ENCODE measurements around the gene CSNK1G1. TPM values are rescaled to one million over a fixed set of nuclear protein-coding genes. Genes with fewer than 3 reads are reported as not detected.

The CSNK1G1 gene
- total RNA-seq, 1 experiment from 2014 or later: 27.4 TPM

DNA sequence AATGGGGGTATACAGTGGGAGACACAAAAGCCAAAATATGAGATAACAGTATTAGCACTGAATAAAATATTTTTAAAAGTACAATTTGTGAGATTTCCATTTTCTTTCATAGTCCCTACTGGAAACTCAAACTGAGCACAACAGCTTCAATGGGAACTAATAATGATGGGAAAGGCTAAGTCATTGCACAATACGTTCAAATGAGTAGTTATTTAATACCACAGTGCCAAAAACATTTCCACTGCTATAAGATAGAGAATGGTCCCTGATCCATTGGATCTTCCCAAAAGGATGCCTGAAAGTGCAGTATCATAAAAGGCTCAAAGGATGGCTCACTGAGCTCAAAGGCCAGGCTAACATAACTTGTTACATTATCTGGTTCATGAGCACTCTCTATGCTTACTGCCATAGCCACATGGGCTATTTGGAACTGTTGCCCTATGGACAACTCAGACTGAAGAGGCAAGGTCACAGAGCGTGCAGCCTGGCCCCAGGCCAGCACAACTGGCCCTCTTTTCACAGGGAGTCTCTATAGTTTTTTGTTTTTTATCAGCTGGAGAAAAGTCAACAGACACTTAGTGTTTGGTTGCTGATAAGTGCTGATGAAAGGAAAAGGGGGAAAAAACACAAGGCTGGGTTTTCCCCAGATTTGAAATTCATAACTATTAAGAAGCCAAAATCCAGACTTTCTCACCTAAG is 139.1 kb downstream of the CSNK1G1 start:
- Histone ChIP-seq H3K27ac (ENCODE audit: low read depth, low read length, poor library complexity, severe bottlenecking) (no peak overlapping the region), H3K9me3 (ENCODE audit: low read depth, low read length, poor library complexity, severe bottlenecking) (no peaks in the 10 kb centered on the region), H3K27me3 (replicated peaks; ENCODE audit: insufficient read depth, low read depth, low read length, poor library complexity) (no peaks in the 10 kb centered on the region), H3K4me1 (ENCODE audit: insufficient read depth, low read length, poor library complexity, severe bottlenecking) (peaks cover 8% of the 10 kb centered on the region), H3K36me3 (ENCODE audit: insufficient read depth, low read length, poor library complexity, severe bottlenecking) (peaks cover 10% of the 10 kb centered on the region), H3K4me3 (ENCODE audit: low read depth, low read length, poor library complexity, severe bottlenecking) (no peak overlapping the region)
- CTCF ChIA-PET: no interaction called here
- POLR2A ChIA-PET (ENCODE audit: low non-redundant PET): no interaction called here
- intact Hi-C loops (cut with micrococcal nuclease; ENCODE audit: unreplicated experiment): loop anchor here (10.0 kb wide), 1 partner anchor 468 kb away; no protein-coding TSS in a partner anchor
- no TSS peak for BruUV-seq (replicated peaks)
- DNase-seq (ENCODE audit: low spot score): no peak
- TF ChIP-seq, protein P1, sequence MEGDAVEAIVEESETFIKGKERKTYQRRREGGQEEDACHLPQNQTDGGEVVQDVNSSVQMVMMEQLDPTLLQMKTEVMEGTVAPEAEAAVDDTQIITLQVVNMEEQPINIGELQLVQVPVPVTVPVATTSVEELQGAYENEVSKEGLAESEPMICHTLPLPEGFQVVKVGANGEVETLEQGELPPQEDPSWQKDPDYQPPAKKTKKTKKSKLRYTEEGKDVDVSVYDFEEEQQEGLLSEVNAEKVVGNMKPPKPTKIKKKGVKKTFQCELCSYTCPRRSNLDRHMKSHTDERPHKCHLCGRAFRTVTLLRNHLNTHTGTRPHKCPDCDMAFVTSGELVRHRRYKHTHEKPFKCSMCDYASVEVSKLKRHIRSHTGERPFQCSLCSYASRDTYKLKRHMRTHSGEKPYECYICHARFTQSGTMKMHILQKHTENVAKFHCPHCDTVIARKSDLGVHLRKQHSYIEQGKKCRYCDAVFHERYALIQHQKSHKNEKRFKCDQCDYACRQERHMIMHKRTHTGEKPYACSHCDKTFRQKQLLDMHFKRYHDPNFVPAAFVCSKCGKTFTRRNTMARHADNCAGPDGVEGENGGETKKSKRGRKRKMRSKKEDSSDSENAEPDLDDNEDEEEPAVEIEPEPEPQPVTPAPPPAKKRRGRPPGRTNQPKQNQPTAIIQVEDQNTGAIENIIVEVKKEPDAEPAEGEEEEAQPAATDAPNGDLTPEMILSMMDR (conservative IDR thresholded peaks at IDR 0.05; ENCODE audit: low read depth, low read length): no peak
- TF ChIP-seq EZH2 (IDR thresholded peaks at IDR 0.05; ENCODE audit: borderline replicate concordance, low read depth, low read length, poor library complexity, severe bottlenecking): no peak

DNA sequence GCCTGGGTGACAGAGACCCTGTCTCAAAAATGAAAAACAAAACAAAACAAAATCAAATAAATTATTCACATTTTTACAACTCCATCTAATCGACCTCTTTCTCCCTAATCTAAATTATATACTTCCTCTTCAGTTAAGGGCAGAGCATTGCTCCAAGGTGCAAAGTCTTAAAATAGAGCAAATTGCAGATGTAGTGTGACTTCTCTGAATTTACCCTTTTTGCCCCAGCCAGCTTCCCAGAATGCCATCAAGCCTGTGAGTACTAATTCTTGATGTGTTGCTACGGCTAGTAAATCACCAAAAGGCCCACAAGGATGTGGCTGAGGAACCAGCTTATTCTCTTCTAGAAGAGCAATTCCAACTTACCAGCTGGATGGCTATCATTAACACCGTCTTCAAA is 139.8 kb downstream of the CSNK1G1 start:
- Histone ChIP-seq H3K36me3 (ENCODE audit: insufficient read depth, low read length, poor library complexity, severe bottlenecking) (peaks cover 10% of the 10 kb centered on the region), H3K27me3 (replicated peaks; ENCODE audit: insufficient read depth, low read depth, low read length, poor library complexity) (no peaks in the 10 kb centered on the region), H3K27ac (ENCODE audit: low read depth, low read length, poor library complexity, severe bottlenecking) (no peak overlapping the region), H3K4me3 (ENCODE audit: low read depth, low read length, poor library complexity, severe bottlenecking) (no peak overlapping the region), H3K9me3 (ENCODE audit: low read depth, low read length, poor library complexity, severe bottlenecking) (no peaks in the 10 kb centered on the region), H3K4me1 (ENCODE audit: insufficient read depth, low read length, poor library complexity, severe bottlenecking) (peaks cover 8% of the 10 kb centered on the region)
- POLR2A ChIA-PET (ENCODE audit: low non-redundant PET): interaction anchor here (0.6 kb wide), 1 partner anchor 55 kb away, joined by 4 read pairs; no protein-coding TSS in a partner anchor
- DNase-seq (ENCODE audit: low spot score): no peak
- BruUV-seq (replicated peaks): no TSS peak
- intact Hi-C loops (cut with micrococcal nuclease; ENCODE audit: unreplicated experiment): loop anchor here (10.0 kb wide), 1 partner anchor 469 kb away; no protein-coding TSS in a partner anchor
- CTCF ChIA-PET: no interaction called here
- TF ChIP-seq EZH2 (IDR thresholded peaks at IDR 0.05; ENCODE audit: borderline replicate concordance, low read depth, low read length, poor library complexity, severe bottlenecking): no peak
- TF ChIP-seq, protein P1 (conservative IDR thresholded peaks at IDR 0.05; ENCODE audit: low read depth, low read length): no peak

DNA sequence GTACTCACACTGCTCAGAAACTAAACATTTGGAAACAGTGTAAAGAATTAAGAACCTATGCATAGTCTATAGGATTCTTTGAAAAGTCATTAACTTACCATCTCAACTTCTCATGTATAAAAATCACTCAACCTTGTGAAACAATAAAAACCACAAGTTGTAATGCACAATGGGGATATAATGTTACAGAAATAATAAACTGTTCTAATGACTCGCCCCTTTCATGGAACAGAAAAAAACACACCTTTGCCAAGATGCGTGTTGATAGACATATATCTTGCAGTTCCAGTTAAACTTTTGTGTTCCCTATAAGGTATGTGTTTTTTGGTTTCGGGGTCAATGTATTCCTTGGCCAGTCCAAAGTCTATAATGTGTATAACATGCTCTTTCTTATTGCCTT is 142.3 kb downstream of the CSNK1G1 start:
- ChIA-PET CTCF (interaction anchor here (0.6 kb wide), 1 partner anchor 389 kb away, joined by 5 read pairs; no protein-coding TSS in a partner anchor), POLR2A (ENCODE audit: low non-redundant PET) (no interaction called here)
- peaks cover 10% of the 10 kb centered on the region for H3K4me1 ChIP-seq (ENCODE audit: insufficient read depth, low read length, poor library complexity, severe bottlenecking)
- H3K27ac ChIP-seq (ENCODE audit: low read depth, low read length, poor library complexity, severe bottlenecking): no peak overlapping the region
- no peak overlapping the region for H3K4me3 ChIP-seq (ENCODE audit: low read depth, low read length, poor library complexity, severe bottlenecking)
- peaks cover 10% of the 10 kb centered on the region for H3K36me3 ChIP-seq (ENCODE audit: insufficient read depth, low read length, poor library complexity, severe bottlenecking)
- intact Hi-C loops (cut with micrococcal nuclease; ENCODE audit: unreplicated experiment): loop anchor here (10.0 kb wide), 1 partner anchor 471 kb away; no protein-coding TSS in a partner anchor
- TF ChIP-seq EZH2 (IDR thresholded peaks at IDR 0.05; ENCODE audit: borderline replicate concordance, low read depth, low read length, poor library complexity, severe bottlenecking): no peak
- TF ChIP-seq, protein P1 (conservative IDR thresholded peaks at IDR 0.05; ENCODE audit: low read depth, low read length): no peak
- BruUV-seq (replicated peaks): no TSS peak
- H3K9me3 ChIP-seq (ENCODE audit: low read depth, low read length, poor library complexity, severe bottlenecking): no peaks in the 10 kb centered on the region
- H3K27me3 ChIP-seq (replicated peaks; ENCODE audit: insufficient read depth, low read depth, low read length, poor library complexity): no peaks in the 10 kb centered on the region
- DNase-seq (ENCODE audit: low spot score): no peak
